NK-92 (cell line): ENCODE data around the gene CA12.

Experiments
- DNase-seq: peaks from one replicate; lab custom pipeline; 2025; ENCODE audit not compliant: unreplicated experiment; lab: John Stamatoyannopoulos, UW

The CA12 gene

DNA sequence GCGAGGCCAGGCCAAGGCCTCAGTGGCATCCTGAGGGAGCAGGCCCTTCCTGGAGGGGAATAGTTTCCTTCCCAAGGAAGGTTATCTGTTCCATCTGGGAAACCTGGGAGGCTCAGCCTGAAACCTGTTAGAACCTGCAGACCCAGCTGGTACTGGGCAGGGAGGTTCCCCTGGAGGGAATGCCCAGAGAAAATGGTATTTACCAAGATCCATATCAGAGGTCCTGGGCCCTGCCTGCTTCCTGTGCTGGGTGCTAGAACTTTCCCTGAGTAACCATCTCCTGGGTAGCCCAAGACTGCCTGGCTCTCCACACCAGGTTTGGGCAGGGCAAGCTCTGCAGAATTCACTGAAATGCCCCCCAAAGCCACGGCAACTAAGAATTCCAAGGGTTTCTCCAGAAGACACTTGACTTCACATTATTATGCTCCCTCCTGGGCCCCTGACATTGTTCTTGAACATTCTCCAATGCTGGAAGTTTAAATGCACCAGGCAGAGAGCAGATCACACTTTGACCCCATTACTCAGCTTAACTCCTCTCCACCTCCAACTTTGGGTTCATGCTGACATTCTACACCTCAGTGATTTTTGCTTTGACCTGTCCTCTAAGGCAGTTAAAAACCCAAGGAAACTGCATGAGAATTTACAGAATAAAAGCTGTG is 2.0 kb downstream of the CA12 start:
- no peak for DNase-seq

DNA sequence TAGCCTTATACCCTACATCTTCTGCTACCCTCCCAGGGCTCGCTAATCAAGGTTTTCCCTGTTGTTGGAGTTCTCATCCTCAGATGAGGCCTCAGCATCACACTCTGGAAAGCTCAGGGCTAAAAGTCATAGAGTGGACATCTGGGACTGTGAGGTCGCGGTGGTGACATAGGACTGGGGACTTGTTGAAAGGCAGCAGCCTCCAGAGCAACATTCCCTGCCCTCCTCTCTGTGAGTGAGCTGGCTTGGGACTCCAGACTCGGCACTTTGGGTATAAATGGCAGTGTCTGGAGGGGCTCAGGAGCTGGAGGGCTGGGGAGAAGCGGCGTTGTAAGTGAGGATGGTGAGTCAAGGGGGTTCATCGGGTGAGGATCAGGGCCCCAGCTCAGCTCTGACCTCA is 2.7 kb downstream of the CA12 start:
- DNase-seq, result no peak

DNA sequence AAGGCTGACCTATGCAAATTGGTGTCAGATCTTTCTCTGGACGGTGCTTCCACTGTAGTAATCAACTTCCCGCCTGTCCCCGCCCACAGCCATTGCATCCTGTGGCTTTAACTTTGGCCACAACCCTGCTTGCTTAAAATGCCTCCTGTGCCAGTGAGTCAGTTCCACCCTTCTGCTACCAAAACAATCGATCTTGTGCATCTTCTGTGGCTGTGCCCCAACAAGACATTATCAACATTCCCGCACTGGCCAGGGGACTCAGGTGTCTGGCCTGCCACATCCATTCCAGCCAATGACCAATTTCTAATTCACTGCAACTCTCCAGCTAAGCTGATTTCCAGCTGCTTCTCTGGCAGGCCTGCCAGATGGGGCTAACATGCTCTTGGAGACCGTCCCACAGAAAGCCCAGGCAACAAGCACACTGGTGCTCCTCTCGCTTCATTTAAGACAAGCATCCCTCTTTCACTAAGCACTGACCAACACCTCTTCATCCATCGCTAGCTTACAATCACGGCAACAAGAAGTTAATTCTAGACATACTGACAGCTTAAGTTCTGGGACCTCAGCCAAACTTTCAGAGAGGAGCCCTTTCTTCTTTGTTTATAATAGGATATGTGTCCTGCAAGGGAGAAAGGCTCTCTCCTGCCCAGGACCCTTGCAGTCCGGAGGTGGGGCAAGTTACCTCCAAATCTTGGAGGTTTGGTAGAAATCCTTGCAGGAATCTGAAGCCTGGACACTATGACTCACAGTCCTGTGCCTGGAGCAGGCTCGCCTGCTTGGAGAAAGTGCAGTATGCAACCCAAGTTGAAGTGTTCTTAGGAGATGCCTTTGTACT is 6.7 kb downstream of the CA12 start:
- no peak for DNase-seq

DNA sequence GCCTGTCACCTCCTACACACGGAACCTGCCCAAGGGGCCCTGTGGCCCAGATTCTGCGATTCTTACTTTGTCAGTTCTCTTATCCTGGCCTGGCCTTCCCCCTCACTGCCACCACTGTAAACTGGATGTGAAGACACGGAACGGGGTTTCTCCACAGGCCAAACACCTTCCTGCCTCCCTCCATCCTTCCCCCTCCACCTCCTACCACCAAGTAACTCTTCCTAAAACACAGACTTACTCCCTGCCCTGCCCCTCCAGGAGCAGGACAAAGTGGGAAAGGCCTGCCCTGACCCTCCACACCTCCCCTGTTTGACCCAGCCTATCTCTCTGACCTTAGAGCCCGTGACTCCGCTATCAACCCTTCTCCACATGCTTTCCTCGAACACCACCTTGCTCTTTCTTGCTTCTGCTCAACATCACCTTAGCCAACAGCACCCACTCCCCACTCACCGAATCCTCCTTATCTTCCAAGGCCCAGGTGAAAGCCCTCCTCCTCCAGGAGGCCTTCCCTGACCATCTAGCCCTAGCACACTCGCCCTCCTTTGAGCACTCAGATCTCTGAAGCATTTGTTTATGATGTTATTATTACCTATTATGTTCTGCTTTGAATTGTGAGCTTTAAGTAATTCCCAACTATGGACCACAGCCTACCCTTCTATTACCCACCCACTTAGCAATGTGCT is 7.6 kb downstream of the CA12 start:
- DNase-seq, result no peak

DNA sequence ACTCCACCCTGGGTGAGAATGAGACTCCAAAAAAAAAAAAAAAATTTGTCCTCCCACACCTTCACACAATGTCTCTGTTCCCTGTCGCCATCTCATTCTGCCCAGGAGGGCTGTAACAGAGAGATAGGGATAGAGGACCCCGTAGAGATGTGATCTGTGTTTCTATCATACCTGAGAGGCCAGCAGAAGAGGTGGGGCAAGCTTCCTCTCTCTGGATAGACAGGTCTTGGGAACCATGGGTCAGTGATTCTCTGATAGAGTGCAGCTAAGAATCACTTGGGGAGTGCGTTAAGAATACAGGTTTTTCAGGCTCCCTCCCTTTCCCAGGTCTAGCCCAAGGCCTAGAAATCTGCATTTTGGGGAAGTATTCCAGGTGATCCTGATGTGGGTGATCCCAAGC is 8.3 kb downstream of the CA12 start:
- no peak for DNase-seq

DNA sequence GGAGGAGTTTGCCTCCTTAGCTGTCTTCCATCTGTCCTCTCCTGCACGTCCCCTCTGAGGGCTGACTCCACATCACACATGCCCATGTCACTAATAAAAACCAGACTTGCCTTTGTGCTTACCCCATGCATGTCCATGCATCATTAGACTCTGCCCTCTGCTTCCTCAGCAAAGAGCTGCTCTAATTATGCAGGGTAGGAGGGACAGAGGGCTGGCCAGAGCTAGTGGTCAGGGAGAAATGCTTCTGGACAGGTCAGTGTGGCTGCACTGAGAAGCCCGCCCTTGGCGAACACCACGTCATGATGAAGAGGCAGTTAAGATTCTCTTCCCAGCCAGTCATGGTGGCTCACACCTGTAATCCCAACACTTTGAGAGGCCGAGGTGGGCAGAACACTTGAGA is 8.9 kb downstream of the CA12 start:
- no peak for DNase-seq

DNA sequence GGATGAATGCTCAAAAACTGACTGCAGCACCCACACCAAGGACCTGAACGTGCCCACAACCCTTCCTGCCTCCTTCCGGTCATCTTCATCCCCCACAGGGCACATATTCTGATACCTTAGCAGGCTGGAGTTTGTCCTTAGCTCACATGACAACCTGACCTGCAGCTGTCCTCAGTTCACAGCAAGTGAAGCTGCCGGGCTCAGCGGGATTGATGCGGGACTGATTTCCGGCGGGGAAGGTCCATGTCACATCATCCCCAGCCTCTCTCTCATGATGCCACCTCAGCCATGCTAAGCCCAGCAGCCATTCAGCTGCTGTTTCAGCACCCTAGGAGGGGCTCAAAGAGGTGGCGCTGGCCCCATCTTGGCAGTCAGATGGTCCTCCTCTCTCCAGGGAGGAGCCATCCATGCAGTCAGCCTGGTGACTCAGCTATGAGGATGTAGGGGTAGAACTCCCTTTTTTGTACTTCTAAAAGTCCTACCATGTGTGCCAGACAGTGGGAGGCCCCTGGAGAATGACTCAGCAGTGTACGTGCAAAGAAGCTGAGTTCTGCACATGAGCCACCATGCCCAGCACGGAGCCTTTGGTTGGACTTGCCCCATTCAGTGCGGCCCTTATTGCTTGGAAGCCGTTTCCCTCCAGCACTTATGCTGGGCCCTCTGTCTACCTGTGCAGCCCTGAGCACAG is 9.5 kb downstream of the CA12 start:
- no peak for DNase-seq

DNA sequence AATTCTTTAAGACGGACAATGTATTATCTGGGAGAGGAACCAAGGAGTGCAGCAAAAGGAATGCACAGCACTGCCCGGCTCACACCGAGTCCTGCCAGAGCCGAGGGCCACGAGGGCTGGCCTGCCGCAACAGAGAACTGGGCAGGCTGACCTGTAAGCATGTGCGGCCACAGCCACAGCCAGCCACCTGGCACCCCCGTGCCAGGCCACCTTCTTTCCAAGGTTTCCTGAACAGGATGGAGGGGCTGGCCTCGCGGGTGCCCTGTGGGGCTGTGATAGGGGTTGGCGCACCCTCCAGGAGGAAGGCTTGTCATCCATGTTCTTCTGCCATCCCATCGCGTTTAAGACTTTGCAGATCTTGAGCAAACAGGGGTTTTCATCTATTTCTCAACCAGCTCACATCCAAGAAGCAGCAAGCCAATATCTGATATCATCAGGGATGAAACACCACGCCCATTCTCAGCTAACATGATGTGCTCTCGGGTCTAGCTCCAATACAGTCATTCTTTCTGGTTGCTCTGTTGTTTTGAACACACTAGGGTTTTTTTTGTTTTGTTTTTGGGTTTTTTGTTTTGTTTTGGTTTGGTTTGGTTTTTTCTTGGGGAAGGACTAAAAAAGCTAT is 10.2 kb downstream of the CA12 start:
- no peak for DNase-seq

DNA sequence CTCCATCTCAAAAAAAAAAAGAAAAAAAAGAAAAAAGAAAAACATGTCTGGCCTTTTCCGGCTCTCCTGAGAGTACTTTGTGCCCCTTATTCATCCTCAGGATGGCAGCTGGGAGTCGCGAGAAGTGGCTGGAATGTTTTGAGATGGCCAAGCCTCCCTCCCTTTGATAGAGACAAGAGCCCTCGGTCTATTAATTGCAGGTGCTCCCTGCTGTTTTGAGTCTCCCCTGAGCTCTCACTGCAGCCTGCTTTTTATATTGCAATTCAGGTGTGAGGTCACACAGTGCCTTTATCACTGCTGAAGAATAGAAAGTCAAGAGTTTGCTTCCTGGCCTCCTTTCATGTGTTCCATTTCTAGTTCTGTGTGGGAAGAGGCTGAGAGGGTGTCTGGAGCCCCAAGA is 10.9 kb downstream of the CA12 start:
- DNase-seq, result no peak

DNA sequence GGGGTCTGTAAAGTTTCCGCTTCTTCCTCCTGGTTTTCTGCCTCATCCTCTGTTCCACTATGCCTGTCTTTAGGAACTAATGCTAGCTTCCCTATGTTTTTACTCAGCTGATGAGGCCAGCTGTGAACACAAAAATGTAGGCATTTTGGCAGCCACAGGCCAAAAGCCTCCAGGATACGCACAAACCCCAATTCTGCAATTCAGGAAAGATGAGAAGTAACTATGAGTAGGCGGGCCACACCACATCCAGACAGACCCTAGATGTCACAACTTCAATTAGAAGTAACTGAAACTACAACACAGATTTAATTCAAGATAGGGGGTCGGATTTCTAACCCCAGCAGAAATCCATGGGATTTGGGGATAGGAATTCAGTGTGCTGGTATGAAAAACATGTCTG is 11.9 kb downstream of the CA12 start:
- no peak for DNase-seq

DNA sequence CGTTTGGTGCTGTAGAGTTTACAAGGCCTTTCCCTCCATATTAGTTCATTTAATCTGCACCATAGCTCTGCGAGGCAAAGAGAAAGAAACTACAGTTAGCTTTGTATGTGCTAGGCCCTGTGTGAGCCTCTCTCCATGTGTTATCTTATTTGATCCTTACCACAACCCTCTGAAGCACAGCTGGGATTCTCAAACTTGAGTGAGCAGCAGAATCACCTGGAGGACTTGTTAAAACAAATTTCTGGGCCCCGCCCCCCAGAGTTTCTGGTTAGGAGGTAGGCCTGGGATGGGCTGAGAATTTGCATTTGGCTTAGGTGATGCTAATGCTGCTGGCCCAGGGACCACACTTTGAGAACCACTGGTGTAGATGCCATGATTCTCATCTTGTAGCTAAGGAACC is 12.3 kb downstream of the CA12 start:
- no peak for DNase-seq

DNA sequence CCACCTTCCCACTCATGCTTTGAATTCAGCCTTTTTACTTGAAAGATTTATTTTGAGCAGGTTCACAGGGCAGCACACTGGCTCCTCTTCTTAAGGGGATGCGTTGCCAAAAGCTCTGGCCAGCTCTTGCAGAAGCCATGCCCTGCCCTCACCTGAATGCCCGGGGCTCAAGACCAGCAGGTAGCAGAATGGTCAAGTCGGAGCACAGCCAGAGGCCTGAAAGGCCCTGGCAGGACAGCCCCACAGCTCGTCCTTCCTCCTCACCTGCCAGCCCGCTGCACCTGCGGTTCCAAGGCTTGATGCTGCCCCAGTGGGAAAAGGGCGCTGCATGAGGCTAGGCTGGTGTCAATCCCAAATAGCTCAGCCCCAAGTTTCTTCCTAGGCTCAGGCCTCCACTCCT is 13.1 kb downstream of the CA12 start:
- no peak for DNase-seq

DNA sequence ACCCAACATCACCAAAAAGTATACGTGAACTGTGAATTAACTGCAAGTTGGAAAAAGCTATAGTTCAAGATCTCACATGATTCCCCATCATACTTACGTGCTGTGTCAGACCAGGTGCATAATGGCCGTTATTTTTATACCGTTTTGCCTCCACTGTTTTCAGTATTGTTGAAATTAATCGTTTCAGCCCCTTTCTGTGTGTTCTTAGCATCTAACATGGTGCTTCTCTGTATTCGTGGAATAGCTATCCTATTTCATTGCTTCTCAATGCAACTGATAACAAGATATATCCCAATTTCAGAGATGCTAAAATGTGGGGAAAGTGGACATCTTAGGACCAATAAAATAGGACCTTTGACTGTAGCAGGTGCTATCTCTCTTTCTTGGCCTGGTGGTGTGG is 13.7 kb downstream of the CA12 start:
- DNase-seq, result no peak

DNA sequence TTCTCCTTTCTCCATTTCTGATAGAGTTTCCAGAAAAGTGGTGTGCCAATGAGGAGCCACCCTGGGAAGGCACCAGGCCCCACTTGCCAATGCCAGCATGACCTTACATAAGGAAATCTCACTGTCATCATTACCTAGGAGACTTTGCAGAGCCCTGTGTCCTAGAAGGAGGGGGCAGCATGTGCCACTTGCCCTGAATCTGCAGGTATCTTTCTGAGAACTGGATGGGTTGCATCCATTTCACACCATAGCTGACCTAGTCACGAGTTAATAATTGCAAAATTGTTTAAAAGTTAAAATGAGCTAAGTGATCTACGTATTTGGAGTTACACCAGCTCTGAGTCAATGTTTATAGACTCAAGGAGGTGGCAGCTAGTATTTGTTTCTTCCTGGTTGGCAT is 14.3 kb downstream of the CA12 start:
- no peak for DNase-seq

DNA sequence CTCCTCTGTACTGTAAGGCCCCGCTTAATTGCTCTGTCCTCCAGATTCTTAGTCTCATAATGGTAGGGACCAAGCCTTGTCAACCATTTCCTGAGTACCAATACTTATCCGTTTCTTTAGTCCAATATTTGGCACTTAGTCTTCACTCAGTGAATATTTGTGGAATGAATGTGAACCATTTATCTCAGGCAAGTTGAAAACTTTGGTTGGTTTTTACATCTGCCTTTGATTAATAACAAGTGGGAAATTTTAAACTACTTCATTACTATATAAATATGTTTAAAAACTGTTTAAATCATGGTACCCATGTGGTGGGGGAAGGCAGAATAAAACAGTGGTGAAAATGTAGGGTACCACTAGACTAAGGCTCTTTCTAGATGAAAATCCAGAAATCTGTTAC is 15.2 kb downstream of the CA12 start:
- no peak for DNase-seq

DNA sequence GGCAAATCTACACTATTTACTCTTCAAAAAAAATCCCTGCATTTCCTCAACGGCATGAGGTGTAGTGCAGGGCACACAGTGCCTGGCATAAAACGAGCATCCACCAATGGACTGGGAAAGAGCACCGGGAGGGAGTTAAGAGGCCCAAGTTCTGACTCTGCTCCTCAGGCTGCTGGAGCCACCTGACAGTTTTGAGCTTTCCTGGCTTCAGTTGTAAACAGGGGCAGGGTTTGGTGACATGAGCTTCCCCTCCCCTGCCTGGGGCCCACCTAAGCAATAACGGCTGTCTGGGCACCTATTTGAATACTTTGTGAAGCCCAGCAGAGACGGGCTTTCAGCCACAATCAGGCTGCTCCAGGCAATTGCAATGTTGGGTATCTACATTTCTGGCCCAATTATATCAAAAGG is 16.4 kb downstream of the CA12 start:
- DNase-seq, result no peak

DNA sequence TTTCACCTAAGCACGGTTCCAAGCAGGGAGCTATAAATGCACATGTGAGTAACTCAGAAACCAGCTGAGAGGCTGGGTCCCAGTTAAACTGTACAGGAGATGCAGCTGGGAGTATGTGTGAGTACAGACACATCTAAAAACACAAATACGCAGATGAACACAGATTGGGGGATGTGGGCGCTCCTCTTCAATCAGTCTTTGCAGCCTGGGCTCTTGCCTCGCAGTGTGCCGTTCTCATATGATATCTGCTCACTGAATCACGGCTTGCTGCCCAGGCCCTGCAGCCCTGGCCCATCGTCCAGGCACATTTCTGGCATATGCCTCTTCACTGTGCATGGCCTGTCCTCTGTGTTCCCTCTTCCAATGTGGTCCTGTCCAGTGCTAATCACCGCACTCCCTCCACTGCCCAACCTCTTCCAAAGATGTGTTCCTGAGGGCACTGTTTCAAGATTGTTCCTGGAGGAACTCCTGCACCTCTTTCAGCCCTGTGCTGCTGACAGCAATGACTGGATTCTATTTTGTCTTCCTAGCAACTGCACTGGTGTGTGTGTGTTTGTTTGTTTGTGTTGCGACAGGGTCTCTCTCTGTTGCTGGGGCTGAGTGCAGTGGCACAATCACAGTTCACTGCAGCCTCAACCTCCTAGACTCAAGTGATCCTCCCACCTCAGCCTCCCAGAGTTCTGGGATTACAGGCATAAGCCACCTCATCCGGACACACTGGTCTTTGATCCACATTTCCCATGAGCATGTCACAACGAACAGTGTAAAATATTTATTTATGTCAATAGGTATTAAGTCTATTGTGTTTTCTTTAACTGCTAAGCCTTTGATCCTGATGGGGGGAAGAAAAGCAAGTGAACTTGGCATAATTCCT is 17.0 kb downstream of the CA12 start:
- DNase-seq, result no peak

DNA sequence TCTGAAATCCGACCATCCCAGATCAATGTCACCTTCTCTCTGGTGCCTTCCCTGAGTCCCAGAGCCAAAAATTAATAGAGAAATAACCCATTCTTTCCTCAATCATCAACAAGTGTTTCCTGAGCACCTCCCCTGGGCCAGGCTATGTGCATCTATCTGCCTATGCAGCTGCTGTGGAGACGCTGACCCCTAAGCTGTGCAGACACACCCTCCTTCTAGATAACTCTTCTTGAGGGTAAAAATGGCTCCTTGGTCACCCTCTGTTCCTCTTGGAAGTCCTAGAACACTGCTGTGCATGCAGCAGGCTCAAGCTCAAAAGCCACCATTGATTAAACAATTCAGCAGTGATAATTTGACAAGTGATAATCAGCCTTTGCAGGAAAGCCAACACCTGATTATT is 18.4 kb downstream of the CA12 start:
- no peak for DNase-seq

DNA sequence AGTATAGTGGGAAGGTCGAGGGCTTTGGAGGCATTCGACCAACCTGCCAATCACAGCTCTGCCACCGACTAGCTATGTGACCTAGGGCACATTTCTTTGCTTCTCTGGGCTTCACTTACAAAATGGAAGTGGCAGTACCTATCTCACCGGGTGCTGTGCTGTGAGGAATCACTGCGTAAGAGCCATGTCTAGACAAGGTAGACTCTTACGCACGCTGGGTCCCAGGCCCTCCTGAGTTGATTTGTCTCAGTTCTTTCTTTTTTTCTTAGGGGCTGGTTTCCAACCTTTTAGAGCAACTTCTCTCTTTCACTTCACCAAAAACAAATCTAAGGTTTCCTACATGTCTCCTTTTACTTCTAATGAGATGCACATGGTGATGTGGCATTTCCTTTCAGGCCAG is 18.8 kb downstream of the CA12 start:
- DNase-seq, result no peak

DNA sequence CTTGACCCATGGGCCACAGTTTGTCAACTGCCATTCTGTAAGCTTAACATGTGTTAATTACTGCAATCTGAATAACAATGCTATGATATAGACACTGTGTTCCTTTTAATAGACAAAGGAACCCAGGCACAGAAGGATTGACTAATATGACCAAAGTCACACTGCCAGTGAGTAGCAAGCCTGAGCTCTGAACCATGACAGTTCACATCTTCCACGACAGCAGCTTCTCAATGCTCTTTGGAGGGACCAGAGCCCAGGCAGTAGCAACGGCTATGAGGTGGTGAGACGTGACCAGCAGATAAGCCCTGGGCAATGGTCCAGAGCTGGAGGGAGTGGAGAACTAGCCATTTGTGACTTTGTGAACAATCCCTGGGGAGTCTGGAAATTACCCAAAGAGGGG is 19.4 kb downstream of the CA12 start:
- DNase-seq, result no peak
